Parietal lobe (tissue), 2 donors: ENCODE measurements around the gene SCARF1. TPM values are rescaled to one million over a fixed set of nuclear protein-coding genes. Genes with fewer than 3 reads are reported as not detected.

Experiments used
- small RNA-seq: library from RNA; depleted of rRNA; stranded (forward); fragments of <200 nt; gene quantifications from one replicate; pipeline ENCODE3, GENCODE V24; 2014; ENCODE audit warnings: low replicate concordance
- total RNA-seq: library from RNA; depleted of rRNA; stranded (reverse); fragments of >200 nt; gene quantifications from one replicate; pipeline ENCODE4 v1.2.3, GENCODE V29; 2014

Gene SCARF1
- total RNA-seq, result 3.1 TPM

GRCh38 chr17:1645207-1646171 is at the start of gene SCARF1:
Gene SCARF1, minus strand, starts transcription at chr17:1645732. Its CDS starts 35 bp downstream, at chr17:1645697.

GRCh38 chr17:1684378-1685189 is 39.1 kb upstream of the SCARF1 start, which contains the start of gene PRPF8:
Gene PRPF8, minus strand, starts transcription at chr17:1684867. Its CDS starts 296 bp downstream, at chr17:1684571.

DNA sequence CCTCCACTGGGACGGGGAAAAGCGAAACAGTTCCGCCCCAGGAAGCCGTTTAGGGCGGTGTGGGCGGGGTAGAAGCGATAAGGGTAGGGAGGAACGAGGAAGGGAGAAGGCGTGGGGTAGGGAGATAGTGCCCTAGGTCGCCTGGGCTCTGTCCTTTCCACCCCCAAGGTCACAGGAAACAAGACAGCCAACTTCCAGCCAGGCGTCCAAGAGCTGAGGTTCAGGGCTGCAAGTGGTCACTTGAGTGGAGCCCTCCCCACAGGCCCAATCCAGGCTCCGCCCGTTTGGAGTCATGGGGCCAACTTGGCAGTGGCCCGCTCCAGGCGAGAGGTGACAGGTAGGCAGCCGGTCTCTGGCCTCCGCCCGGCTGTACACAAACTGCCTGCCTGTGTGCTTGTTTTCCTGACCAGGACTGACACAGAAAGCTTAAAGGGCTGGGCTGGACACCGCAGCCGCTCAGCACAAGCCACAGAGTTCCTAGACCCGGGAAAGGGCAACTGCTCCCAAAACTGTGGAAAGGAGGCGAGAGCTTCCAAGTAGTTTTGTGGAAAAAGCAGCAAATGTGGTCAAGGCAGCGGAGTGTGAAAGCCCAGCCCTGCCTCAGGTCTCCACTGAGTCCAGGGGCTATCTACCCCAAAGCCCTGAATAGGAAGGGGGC is 4.4 kb upstream of the SCARF1 start, which contains the start of gene RILP:
Gene RILP, minus strand, starts transcription at position 23 of the 658 bp plus-strand sequence. CDS start 62 bp downstream, outside the sequence.

GRCh38 chr17:1627982-1628855 is 17.3 kb downstream of the SCARF1 start, which contains the start of gene SLC43A2:
Gene SLC43A2, minus strand, starts transcription at chr17:1628834. Its CDS starts 960 bp downstream, at chr17:1627874.

Small RNA genes within 50 kb of the gene (small RNA-seq; reads per million reads assigned to genes)
- not detected for gene RN7SL105P

Other genes starting within 250 kb of the SCARF1 start
- gene YWHAE, start 245.5 kb downstream of the SCARF1 start, total RNA-seq, result 686 TPM
- gene CRK, start 189.5 kb downstream of the SCARF1 start, total RNA-seq, result 97.0 TPM
- gene MYO1C, start 153.0 kb downstream of the SCARF1 start, total RNA-seq, result 17.8 TPM
- 49.5 TPM for gene INPP5K, start 129.1 kb downstream of the SCARF1 start, total RNA-seq
- gene PITPNA, start 82.9 kb downstream of the SCARF1 start, total RNA-seq, result 26.0 TPM
- 25.7 TPM for gene SLC43A2, start 16.9 kb downstream of the SCARF1 start, total RNA-seq
- 1.6 TPM for gene RILP, start 4.1 kb upstream of the SCARF1 start, total RNA-seq
- gene PRPF8, start 39.1 kb upstream of the SCARF1 start, total RNA-seq, result 183 TPM
- gene TLCD2, start 64.6 kb upstream of the SCARF1 start, total RNA-seq, result 0.31 TPM
- 18.5 TPM for gene WDR81, start 79.0 kb upstream of the SCARF1 start, total RNA-seq
- 0.31 TPM for gene SERPINF2, start 97.1 kb upstream of the SCARF1 start, total RNA-seq
- gene SERPINF1, start 116.3 kb upstream of the SCARF1 start, total RNA-seq, result 2.8 TPM
- gene SMYD4, start 184.2 kb upstream of the SCARF1 start, total RNA-seq, result 19.4 TPM
- 16.0 TPM for gene RPA1, start 184.3 kb upstream of the SCARF1 start, total RNA-seq